Smooth muscle cell (in vitro differentiated cells): ENCODE results near the gene SYTL4. TPM values are rescaled to one million over a fixed set of nuclear protein-coding genes. Genes with fewer than 3 reads are reported as not detected.

Experiments
- DNase-seq: peaks from one replicate; lab custom pipeline; 2025; ENCODE audit not compliant: unreplicated experiment; lab: John Stamatoyannopoulos, UW
- H2AFZ ChIP-seq: fragments of 200-600 bp; sonication (generic); 2 replicates; pipeline ENCODE4 v1.6.0; 2016; ENCODE audit warnings: antibody characterized with exemption, low read depth, mild to moderate bottlenecking
- H3F3A ChIP-seq: fragments of 200-600 bp; sonication (generic); 2 replicates; pipeline ENCODE4 v1.6.0; 2017; ENCODE audit warnings: antibody characterized with exemption, low read depth
- H3K27ac ChIP-seq: fragments of 200-600 bp; sonication (generic); 2 replicates; pipeline ENCODE4 v1.5.1; 2016; ENCODE audit warnings: low read depth, mild to moderate bottlenecking
- H3K27me3 ChIP-seq: fragments of 200-600 bp; sonication (generic); 2 replicates; pipeline ENCODE4 v1.6.1; 2016; ENCODE audit warnings: low read depth, mild to moderate bottlenecking
- H3K36me3 ChIP-seq: fragments of 200-600 bp; sonication (generic); 2 replicates; pipeline ENCODE4 v1.5.1; 2016; ENCODE audit warnings: low read depth
- H3K4me1 ChIP-seq: fragments of 200-600 bp; sonication (generic); 2 replicates; pipeline ENCODE4 v1.5.1; 2016; ENCODE audit warnings: low read depth
- H3K4me2 ChIP-seq: fragments of 200-600 bp; sonication (generic); 2 replicates; pipeline ENCODE4 v1.6.0; 2016; ENCODE audit warnings: mild to moderate bottlenecking
- H3K4me3 ChIP-seq: fragments of 200-600 bp; sonication (generic); 2 replicates; pipeline ENCODE4 v1.5.1; 2016; ENCODE audit warnings: mild to moderate bottlenecking
- H3K79me2 ChIP-seq: fragments of 200-600 bp; sonication (generic); 2 replicates; pipeline ENCODE4 v1.6.0; 2016; ENCODE audit warnings: low read depth, mild to moderate bottlenecking
- H3K9ac ChIP-seq: fragments of 200-600 bp; sonication (generic); 2 replicates; pipeline ENCODE4 v1.6.0; 2016; ENCODE audit warnings: low read depth
- H3K9me3 ChIP-seq: fragments of 200-600 bp; sonication (generic); replicated peaks from 2 replicates; pipeline ENCODE4 v1.5.1; 2016; ENCODE audit warnings: low read depth
- H4K20me1 ChIP-seq: fragments of 200-600 bp; sonication (generic); 2 replicates; pipeline ENCODE4 v1.6.0; 2016; ENCODE audit warnings: low read depth
- CTCF ChIP-seq: fragments of 200-600 bp; sonication (generic); IDR thresholded peaks from 2 replicates; pipeline ENCODE4 v1.5.1; 2017; ENCODE audit warnings: borderline replicate concordance, mild to moderate bottlenecking, antibody characterized with exemption; ENCODE audit not compliant: insufficient read depth, poor library complexity, severe bottlenecking
- WGBS: methylation state at CpG from one replicate; pipeline ENCODE4 v1.1.7; 2016; ENCODE audit warnings: low lambda C conversion rate; 5-methylcytosine and 5-hydroxymethylcytosine counted together
- polyA plus RNA-seq: library from polyadenylated mRNA; unstranded; fragments of >200 nt; fragmentation: Nextera tagmentation; extraction: Ambion mirVana; gene quantifications from 2 replicates; pipeline ENCODE4 v1.2.1, GENCODE V29; 2016
- total RNA-seq: library from RNA; depleted of rRNA; stranded (reverse); fragments of >200 nt; gene quantifications from 2 replicates; pipeline ENCODE4 v1.2.3, GENCODE V29; 2014

Gene SYTL4
- total and polyA plus RNA-seq, 2 experiments from 2014 or later: 6.6 to 8.0 TPM

- 58% methylated on average over 3 of the region's 3 CpGs for WGBS
- Histone ChIP-seq H3K79me2 (no peaks in the 10 kb centered on the region), H2AFZ (no peak overlapping the region)
Measured at GRCh38 chrX:100704581-100705203, 27.2 kb downstream of the SYTL4 start.

GRCh38 chrX:100700809-100701208 lies 31.1 kb downstream of the SYTL4 start:
- Histone ChIP-seq H3K4me1 (no peaks in the 10 kb centered on the region), H3K9ac (no peak overlapping the region), H3K27me3 (no peaks in the 10 kb centered on the region), H2AFZ (no peak overlapping the region), H3F3A (no peaks in the 10 kb centered on the region), H3K27ac (no peak overlapping the region), H3K9me3 (no peaks in the 10 kb centered on the region), H4K20me1 (no peaks in the 10 kb centered on the region), H3K4me3 (no peak overlapping the region), H3K36me3 (no peaks in the 10 kb centered on the region), H3K79me2 (no peaks in the 10 kb centered on the region), H3K4me2 (no peak overlapping the region)
- TF ChIP-seq CTCF: no peak
- WGBS: 100% methylated on average over 1 of the region's 1 CpG
- DNase-seq: no peak

More at GRCh38 chrX:100704581-100705203, 27.2 kb downstream of the SYTL4 start:
- H3K36me3 ChIP-seq: no peaks in the 10 kb centered on the region
- no peak for TF ChIP-seq CTCF
- no peaks in the 10 kb centered on the region for H3K9me3 ChIP-seq
- no peak overlapping the region for H3K9ac ChIP-seq
- H3K4me3 ChIP-seq: no peak overlapping the region
- H3K4me1 ChIP-seq: no peaks in the 10 kb centered on the region
- H3F3A ChIP-seq: no peaks in the 10 kb centered on the region
- no peaks in the 10 kb centered on the region for H3K27me3 ChIP-seq
- H3K27ac ChIP-seq: no peak overlapping the region
- DNase-seq: no peak
- no peak overlapping the region for H3K4me2 ChIP-seq
- H4K20me1 ChIP-seq: no peaks in the 10 kb centered on the region

GRCh38 chrX:100698551-100698950 lies 33.4 kb downstream of the SYTL4 start:
- H3K4me3 ChIP-seq: no peak overlapping the region

More at GRCh38 chrX:100698551-100698950, 33.4 kb downstream of the SYTL4 start:
- no peaks in the 10 kb centered on the region for H3K9me3 ChIP-seq
- no peaks in the 10 kb centered on the region for H3K4me1 ChIP-seq
- TF ChIP-seq CTCF: no peak
- no peaks in the 10 kb centered on the region for H4K20me1 ChIP-seq
- no peak for DNase-seq
- no peak overlapping the region for H3K4me2 ChIP-seq
- H3F3A ChIP-seq: no peaks in the 10 kb centered on the region
- no peaks in the 10 kb centered on the region for H3K27me3 ChIP-seq
- no peak overlapping the region for H3K27ac ChIP-seq
- H3K9ac ChIP-seq: no peak overlapping the region
- H2AFZ ChIP-seq: no peak overlapping the region
- H3K36me3 ChIP-seq: no peaks in the 10 kb centered on the region
- no peaks in the 10 kb centered on the region for H3K79me2 ChIP-seq
